Activated T-cell treated with anti-CD3 and anti-CD28 coated beads for 1 hour (primary cell): ENCODE measurements around the gene COL17A1.

Source experiments
- DNase-seq: peaks from one replicate; pipeline ENCODE4 v3.0.0-alpha.2; 2020; ENCODE audit warnings: low read depth

Gene COL17A1

DNA sequence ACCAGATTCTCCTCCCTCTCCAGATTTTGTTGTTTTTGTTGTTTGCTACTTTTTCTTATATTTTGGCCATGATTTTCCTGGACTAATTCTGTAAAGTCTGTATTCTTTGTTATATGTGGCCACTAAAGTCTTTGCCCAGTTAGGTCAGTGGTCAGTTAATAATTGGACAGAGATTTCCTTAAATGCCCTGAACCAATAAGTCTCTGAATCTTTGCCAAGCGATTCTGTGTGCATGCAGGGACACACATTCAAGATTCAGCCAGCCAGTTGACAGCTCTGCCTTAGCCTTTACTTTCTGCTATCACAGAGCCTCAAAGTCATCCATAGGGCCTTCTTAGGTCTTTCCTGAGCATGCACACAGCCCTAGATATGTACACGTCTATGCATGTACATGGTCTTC, 11.0 kb upstream of the COL17A1 start:
- DNase-seq = no peak

DNA sequence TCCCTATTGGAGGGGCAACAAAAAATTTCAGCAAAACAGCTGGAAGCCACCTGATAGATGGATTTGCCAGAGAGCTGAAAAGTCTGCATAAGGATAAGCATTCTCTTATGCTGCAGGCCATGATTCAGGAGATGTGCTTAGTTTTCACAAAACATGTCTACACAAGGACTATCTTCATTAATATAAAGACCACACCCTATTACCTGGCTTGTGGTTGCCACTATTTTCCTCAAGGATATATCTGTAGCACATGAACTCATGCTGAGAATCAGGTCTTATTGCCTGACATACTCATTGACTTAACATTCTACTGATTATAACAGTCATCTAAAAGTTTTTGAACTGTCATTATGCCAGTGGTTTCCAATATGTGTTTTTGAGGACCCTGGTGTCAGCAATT, 7.1 kb upstream of the COL17A1 start:
- no peak for DNase-seq

DNA sequence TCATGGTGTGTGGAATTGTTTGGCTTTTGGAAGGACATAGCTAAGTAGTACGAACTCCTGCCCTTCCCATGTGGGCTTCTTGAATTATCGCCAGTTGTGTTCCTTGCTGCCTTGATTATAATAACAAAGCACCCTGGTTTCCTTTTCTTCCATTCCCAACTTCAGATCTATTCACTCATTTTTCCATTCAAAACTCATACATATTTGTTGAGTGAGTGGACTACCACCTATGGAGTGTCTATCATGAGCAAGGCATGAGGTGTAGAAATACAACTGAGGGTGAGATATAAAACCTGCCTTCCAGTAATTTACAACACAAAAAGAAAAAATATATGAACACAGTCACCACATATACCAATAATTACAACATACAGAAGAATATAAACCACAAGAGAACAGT, 4.9 kb upstream of the COL17A1 start:
- DNase-seq = no peak

- DNase-seq = no peak
Measured at GRCh38 chr10:104089621-104090020, 3.9 kb upstream of the COL17A1 start.

- DNase-seq = no peak
Measured at GRCh38 chr10:104088239-104088638, 2.6 kb upstream of the COL17A1 start.

- DNase-seq = no peak
Measured at GRCh38 chr10:104084482-104085142, 1.1 kb downstream of the COL17A1 start.

GRCh38 chr10:104081998-104082397, 3.7 kb downstream of the COL17A1 start:
- no peak for DNase-seq

DNA sequence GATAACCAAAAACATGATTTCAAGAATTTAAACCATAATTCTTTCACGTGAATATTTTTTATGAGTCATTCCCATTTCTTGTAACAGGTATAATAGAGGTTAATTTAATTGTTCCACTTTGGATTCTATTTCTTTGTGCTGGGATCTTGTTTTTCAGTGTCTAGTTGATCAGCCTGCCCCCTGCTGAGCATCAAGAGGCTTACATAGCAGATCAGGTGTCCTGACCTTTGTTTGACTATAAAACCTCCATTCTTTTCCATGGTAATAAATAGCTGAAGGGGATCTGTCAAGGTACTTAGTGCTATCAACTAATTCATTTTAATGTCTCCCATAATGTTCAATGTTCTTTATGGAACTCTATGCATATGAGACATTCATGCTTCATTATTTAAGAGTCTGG, 4.9 kb downstream of the COL17A1 start:
- no peak for DNase-seq

GRCh38 chr10:104077663-104078151, 8.0 kb downstream of the COL17A1 start:
- DNase-seq = no peak

DNA sequence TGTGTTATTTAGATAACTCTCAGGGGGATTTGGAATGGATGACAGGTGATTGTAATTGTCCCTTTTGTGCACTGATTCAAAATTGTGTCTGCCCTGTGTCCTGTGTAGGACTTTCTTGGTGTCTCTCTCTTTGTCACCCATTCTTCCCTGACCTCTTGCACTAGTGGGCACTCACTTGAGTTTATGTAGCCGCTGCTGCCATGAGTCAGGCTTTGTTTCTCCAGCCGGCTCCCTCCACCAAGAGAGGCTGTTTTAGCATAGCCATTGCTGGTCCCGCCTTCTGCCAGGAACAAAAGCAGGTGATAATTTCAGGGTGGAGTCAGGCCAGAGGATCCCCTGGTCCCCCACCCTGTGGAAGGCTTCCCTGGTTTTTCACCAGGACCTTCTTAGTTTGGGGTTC, 8.4 kb downstream of the COL17A1 start:
- no peak for DNase-seq

DNA sequence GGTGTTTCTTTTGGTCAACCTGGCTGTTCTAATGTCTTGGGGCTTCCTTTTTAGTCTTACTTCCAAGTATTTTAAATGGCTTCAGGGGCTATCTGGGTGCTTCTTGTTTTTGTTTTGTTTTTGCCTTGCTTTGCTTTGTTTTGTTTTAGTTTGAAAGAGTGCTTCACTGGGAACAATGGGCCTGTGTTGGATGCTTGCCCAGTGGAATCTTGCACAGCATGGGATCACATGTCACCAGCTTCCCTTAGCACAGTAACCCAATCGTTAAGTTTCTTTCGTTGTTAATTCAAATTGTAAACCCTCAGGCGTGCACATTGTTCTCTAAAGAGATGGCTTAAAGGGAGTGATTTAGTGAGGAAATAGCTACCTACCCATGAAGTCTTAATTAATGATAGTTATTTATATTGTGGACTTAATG, 8.9 kb downstream of the COL17A1 start:
- no peak for DNase-seq

- no peak for DNase-seq
Measured at GRCh38 chr10:104074505-104074904, 11.2 kb downstream of the COL17A1 start.

- DNase-seq = no peak
Measured at GRCh38 chr10:104072786-104073185, 12.9 kb downstream of the COL17A1 start.

DNA sequence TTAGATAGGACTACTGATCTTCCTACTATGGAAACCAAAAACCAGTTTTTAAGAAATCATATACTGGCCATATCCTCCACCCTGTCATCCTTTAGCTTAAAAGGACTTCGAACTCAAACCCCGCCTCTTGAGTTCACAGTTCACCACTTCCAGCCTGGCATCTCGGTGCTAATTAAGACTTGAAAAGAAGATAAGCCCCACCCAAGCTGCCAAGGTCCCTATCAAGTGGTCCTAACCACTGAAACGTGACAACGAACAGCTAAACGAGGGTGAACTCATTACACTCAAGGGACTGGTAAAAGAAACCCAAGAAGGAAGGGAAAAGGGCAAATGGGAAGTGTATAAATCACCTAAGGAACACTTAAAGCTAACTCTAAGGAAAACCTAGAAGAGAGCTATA, 16.1 kb downstream of the COL17A1 start:
- no peak for DNase-seq

DNA sequence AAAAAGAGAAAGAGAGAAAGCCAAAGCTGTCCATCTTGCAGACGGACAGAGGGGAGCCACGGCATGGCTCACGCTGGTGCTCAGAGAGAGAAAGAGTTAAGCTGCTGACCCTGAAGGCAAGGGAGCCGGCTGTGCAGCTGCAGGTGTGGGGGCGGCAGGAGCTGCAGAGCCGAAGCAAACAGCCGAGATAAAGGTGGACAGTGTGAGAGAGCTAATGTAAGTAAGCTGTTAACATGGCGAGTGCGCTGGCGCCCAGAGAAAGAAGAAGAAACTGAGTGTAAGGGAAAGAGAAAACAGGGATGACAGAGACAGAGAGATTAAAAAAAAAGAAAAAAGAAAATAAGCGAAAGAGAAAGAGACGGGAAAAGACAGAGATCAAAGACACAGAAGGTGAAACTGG, 18.2 kb downstream of the COL17A1 start:
- no peak for DNase-seq

- DNase-seq = no peak
Measured at GRCh38 chr10:104066945-104067344, 18.7 kb downstream of the COL17A1 start.

GRCh38 chr10:104065748-104066147, 19.9 kb downstream of the COL17A1 start:
- no peak for DNase-seq

- no peak for DNase-seq
Measured at GRCh38 chr10:104061196-104061595, 24.5 kb downstream of the COL17A1 start.

GRCh38 chr10:104059364-104059763, 26.3 kb downstream of the COL17A1 start:
- no peak for DNase-seq

GRCh38 chr10:104057717-104058116, 28.0 kb downstream of the COL17A1 start:
- no peak for DNase-seq

- DNase-seq = no peak
Measured at GRCh38 chr10:104056619-104057273, 28.9 kb downstream of the COL17A1 start.

DNA sequence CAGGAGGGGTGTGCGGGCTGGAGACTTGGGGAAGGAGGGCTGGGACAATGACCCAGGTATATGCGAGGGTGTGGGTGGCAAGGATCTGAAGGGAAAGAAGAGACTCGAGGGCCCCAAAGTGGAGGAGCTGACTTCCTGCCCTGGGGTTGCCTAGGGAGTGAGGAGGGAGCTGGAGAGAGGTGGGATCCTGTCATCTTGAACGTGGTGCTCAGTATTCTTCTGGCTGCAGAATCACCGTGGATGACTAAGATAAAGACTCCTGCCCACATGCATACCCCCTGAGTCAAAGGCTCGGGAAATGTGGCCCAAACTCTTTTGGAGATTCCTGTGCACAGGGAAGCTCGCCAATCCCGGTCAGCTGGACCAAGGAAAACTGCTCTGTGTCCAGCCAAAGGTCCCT, 31.2 kb downstream of the COL17A1 start:
- DNase-seq = no peak

DNA sequence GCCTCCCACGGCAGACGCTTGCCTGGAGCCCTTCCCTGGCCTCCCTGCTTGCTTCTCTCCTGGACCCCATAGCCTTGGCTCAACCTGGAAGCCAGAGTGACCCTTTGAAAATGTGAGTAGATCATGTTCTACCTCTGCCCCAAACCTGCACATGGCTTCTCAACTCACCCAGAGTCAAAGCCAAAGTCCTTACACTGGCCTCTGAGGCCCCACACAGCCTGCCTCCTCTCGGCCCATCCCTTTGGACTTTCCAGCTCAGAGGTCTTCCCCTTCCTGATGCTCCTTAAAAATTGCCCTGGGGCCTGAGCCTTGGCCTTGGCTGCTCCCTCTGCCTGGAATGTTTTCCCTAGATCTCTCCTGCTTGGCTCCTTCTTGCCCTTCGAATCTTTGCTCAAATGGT, 32.5 kb downstream of the COL17A1 start:
- no peak for DNase-seq

DNA sequence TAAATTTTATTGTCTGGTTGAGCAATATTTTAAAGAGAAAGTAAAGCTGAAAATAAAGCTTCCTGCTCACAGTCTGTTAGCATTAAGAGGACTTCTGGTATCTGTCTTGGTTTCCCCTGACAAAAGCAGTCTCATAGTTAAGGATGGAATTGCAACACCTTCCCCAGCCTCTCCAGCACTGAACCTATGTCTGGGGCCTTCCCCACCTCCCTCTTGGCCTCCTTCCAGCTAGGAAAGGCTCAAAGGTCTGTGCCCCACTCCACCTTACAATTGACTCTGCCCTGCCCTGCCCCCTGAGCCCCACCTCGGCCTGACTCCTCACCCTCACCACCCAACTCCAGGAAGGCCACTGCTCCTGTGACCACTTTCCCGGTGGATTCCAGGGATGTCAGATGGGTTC, 33.2 kb downstream of the COL17A1 start:
- no peak for DNase-seq
